ENCODE measurements around the gene MYLK. TPM values are rescaled to one million over a fixed set of nuclear protein-coding genes. Genes with fewer than 3 reads are reported as not detected.

MYLK gene
- total and polyA plus RNA-seq, 9 donors = 50.2 to 645 (median 205) TPM

DNA sequence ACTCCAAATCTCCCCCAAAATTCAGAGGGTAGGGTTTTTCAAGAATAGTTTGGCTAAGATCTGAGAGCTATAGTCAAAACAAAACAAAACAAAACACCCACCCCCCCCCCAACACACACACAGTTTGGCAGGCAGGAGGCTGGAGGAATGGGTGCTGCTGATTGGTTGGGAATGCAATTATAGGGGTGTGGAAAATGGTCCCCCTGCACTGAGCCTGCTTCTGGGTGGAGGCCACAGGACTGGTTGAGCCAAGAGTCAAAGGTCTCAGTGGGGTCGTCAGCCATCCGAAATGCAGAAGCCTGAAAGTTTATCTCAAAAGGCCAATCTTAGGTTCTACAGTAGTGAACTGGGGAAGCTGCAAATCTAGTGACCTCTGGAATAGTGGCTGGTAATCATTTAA is 296.7 kb downstream of the MYLK start:
- TF ChIP-seq POLR2A (IDR thresholded peaks at IDR 0.05) (no peak), EP300 (IDR thresholded peaks at IDR 0.05) (no peak)
- TF ChIP-seq, protein P1, sequence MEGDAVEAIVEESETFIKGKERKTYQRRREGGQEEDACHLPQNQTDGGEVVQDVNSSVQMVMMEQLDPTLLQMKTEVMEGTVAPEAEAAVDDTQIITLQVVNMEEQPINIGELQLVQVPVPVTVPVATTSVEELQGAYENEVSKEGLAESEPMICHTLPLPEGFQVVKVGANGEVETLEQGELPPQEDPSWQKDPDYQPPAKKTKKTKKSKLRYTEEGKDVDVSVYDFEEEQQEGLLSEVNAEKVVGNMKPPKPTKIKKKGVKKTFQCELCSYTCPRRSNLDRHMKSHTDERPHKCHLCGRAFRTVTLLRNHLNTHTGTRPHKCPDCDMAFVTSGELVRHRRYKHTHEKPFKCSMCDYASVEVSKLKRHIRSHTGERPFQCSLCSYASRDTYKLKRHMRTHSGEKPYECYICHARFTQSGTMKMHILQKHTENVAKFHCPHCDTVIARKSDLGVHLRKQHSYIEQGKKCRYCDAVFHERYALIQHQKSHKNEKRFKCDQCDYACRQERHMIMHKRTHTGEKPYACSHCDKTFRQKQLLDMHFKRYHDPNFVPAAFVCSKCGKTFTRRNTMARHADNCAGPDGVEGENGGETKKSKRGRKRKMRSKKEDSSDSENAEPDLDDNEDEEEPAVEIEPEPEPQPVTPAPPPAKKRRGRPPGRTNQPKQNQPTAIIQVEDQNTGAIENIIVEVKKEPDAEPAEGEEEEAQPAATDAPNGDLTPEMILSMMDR (IDR thresholded peaks at IDR 0.05) = no peak
- no peaks in the 10 kb centered on the region for H3K36me3 ChIP-seq
- no peaks in the 10 kb centered on the region for H3K9me3 ChIP-seq
- H3K27me3 ChIP-seq = no peaks in the 10 kb centered on the region
- no peak for DNase-seq
- intact Hi-C loops (cut with DNase I) = no loop called here
- no peak overlapping the region for H3K27ac ChIP-seq
- peaks cover 3% of the 10 kb centered on the region for H3K4me1 ChIP-seq (ENCODE audit: insufficient read depth)
- 60 to 73% (median 67%) methylated on average over 2 of the region's 2 CpGs for WGBS, 3 donors
- no peak overlapping the region for H3K4me3 ChIP-seq

DNA sequence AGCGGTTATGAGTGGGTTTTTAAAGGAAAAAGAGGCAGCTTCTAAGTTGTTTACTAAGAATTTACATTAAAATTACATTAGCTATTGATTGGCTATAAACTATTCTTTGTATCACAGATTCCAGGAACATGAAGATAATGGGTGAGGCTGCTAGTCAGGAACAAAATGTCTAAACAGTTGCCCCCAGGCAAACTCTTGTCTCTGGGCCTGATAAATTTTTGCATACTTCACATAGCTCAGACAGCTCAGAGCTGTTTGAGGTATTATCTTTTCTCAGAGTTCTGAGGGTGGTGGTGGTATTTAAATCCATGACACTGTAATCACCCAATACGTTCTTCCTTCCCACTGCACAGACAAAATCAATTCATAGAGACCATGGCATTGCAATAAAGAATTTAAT is 297.2 kb downstream of the MYLK start:
- Histone ChIP-seq H3K27me3 (no peaks in the 10 kb centered on the region), H3K36me3 (no peaks in the 10 kb centered on the region), H3K9me3 (no peaks in the 10 kb centered on the region), H3K4me3 (no peak overlapping the region), H3K4me1 (ENCODE audit: insufficient read depth) (peaks cover 3% of the 10 kb centered on the region), H3K27ac (no peak overlapping the region)
- 51 to 60% (median 52%) methylated on average over 2 of the region's 2 CpGs for WGBS, 3 donors
- TF ChIP-seq, protein P1 (IDR thresholded peaks at IDR 0.05) = no peak
- no peak for TF ChIP-seq EP300 (IDR thresholded peaks at IDR 0.05)
- no peak for TF ChIP-seq POLR2A (IDR thresholded peaks at IDR 0.05)
- intact Hi-C loops (cut with DNase I) = no loop called here
- DNase-seq = no peak

DNA sequence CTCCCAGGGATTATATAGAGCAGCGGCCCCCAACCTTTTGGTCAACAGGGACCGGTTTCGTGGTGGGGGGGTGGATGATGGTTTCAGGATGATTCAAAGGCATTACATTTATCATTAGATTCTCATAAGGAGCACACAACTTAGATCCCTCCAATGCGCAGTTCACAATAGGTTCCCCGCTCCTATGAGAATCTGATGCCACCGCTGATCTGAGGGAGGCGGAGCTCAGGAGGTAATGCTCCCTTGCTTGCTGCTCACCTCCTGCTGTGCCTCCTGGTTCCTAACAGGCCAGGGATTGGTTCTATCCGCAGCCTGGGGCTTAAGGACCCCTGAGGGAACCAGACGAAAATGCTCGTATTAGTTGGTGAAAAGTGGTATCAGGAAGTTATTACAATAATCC is 298.0 kb downstream of the MYLK start:
- Histone ChIP-seq H3K27ac (no peak overlapping the region), H3K36me3 (no peaks in the 10 kb centered on the region), H3K9me3 (no peaks in the 10 kb centered on the region), H3K27me3 (no peaks in the 10 kb centered on the region), H3K4me1 (ENCODE audit: insufficient read depth) (peaks cover 3% of the 10 kb centered on the region), H3K4me3 (peak overlapping the region; percentile 93)
- peak in 1 of 5 donors; percentile 31 for DNase-seq
- WGBS, 3 donors = 8 to 12% (median 8%) methylated on average over 10 of the region's 10 CpGs
- TF ChIP-seq POLR2A (IDR thresholded peaks at IDR 0.05) (no peak), EP300 (IDR thresholded peaks at IDR 0.05) (no peak)
- TF ChIP-seq, protein P1 (IDR thresholded peaks at IDR 0.05) = no peak
- intact Hi-C loops (cut with DNase I) = no loop called here

DNA sequence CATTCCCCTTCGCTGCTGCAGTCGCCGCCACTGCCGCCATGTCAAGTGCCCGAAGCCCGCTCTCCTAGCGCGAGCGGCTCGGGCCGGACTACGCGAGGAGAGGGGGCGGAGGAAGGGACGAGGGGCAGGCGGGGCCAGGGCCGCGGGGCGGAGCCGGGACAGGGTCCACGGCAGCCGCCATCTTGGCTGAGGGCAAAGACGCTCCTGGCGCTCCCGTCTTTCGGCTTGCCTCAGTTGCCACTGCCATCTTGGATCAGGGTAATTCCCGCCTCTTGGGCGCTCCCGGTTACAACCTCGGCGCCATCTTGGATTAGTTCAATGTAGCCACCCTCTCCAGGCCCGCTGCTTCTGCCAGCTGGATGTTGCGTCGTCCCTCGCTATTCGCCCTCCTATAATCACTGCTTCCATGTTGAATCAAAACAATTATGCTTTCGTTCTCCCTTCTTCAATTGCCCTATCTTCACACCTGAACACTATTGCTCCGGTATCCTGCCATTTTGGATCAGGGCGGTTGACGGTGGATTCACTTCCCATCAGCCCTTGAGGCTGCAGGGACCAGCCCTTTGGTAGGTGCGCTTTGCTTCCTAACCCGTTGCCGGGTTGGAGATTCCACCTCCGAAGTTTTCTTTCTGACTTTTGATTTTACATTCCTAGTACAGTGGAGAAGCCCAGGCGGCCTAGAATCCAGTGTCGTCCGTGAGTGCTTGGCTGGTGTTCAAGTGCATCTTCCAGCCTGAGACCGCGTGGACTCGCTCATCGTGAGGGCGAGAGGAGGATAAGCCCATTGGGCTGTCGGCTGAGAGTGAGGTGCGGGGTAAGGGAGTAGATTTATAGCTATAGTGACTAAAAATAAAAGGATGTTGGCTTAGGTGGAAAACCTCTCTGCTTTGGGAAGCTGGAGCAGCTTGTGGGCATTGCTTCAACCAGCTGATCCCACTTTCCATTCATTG is 298.9 kb downstream of the MYLK start, which contains the start of gene HACD2:
TSS of gene HACD2 (minus strand) at position 66 of the 950 bp plus-strand sequence. CDS start at position 40, 26 bp downstream.
- peaks cover 3% of the 10 kb centered on the region for H3K4me1 ChIP-seq (ENCODE audit: insufficient read depth)
- no peaks in the 10 kb centered on the region for H3K9me3 ChIP-seq
- 0 to 1% (median 1%) methylated on average over 34 to 53 of the region's 54 CpGs for WGBS, 3 donors
- H3K4me3 ChIP-seq = peak within 1 kb of the TSS; percentile 93
- TF ChIP-seq, protein P1 (IDR thresholded peaks at IDR 0.05) = no peak
- no peak for TF ChIP-seq EP300 (IDR thresholded peaks at IDR 0.05)
- peak; percentile 44 for TF ChIP-seq POLR2A (IDR thresholded peaks at IDR 0.05)
- intact Hi-C loops (cut with DNase I) = no loop called here
- no peaks in the 10 kb centered on the region for H3K27me3 ChIP-seq
- peak within 1 kb of the TSS; percentile 75 to 91 for H3K27ac ChIP-seq
- DNase-seq = peak; percentile 94 to 97 (median 96)
- H3K36me3 ChIP-seq = no peaks in the 10 kb centered on the region
